ENCODE results near the gene APOBEC3B.
A peak's percentile ranks its signal among the peaks of the same experiment; 100 is the strongest.

APOBEC3B gene

DNA sequence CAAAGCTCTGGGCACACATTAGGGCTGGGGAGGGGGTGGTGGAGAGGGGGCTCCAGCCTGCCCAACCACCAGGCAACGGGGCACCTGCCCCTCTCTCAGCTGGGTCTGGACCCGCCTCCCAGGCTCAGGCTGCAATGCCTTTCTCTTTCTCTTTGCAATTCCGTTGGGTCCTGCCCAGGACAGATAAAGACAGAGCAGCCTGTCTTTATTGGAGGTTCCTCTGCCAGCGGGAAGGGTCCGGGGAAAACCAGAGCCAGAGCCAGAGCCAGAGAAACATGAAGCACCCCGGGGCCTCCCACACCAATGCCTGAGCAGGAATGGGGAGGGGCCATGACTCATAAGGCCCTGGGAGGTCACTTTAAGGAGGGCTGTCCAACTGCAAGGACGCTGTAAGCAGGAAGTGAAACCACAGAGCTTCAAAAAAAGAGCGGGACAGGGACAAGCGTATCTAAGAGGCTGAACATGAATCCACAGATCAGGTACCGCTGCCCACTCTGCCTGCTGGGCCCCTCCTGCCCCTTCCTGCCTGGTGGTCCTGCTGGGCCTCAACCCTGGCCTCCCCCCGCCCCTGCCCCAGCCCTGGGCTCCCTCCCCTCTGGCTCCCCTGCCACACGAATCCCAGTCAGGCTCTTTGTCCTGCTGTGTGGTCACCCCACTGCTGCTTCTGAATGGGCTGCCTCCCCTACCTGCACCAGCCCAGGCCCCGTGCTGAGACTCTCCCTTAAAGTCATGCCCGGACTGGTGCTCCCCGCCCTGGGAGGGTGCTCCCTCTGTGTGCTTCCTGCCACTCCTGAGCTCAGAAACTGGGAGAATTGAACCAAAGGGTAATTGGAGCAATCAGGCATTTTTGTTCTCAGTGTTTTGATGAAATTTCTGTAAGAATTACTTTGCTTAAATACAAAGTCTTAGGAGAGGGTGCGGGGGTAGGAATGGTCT is at the start of gene APOBEC3B:
TSS of gene APOBEC3B (plus strand) at position 356 of the 936 bp plus-strand sequence. CDS start at position 463, 107 bp downstream.
- peak; percentile 79 for DNase-seq (ENCODE audit: extremely low read depth, low read depth)
- TF ChIP-seq, protein P1, sequence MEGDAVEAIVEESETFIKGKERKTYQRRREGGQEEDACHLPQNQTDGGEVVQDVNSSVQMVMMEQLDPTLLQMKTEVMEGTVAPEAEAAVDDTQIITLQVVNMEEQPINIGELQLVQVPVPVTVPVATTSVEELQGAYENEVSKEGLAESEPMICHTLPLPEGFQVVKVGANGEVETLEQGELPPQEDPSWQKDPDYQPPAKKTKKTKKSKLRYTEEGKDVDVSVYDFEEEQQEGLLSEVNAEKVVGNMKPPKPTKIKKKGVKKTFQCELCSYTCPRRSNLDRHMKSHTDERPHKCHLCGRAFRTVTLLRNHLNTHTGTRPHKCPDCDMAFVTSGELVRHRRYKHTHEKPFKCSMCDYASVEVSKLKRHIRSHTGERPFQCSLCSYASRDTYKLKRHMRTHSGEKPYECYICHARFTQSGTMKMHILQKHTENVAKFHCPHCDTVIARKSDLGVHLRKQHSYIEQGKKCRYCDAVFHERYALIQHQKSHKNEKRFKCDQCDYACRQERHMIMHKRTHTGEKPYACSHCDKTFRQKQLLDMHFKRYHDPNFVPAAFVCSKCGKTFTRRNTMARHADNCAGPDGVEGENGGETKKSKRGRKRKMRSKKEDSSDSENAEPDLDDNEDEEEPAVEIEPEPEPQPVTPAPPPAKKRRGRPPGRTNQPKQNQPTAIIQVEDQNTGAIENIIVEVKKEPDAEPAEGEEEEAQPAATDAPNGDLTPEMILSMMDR (IDR thresholded peaks at IDR 0.05; ENCODE audit: low read depth, low read length) = no peak

DNA sequence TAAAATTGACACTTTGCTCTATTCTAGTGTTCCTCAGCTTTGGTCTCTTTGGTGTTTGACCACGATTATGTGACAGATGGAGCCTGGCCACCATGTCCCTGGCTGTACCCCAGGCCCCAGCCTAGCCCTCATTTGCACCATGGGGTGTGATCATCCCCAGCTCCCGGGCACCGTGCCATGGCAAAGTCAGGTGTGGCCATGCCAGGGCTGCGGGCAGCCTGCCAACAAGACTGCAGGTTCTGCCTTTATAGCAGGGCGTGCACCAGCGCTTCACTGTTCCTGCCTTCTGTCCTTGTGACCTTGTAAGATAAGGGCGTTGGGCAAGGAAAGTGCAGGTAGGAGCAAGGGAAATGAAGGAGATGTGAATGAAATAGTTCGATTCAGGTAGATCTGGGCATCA is 47.1 kb upstream of the APOBEC3B start:
- DNase-seq (ENCODE audit: extremely low read depth, low read depth) = no peak
- TF ChIP-seq, protein P1 (IDR thresholded peaks at IDR 0.05; ENCODE audit: low read depth, low read length) = no peak

DNA sequence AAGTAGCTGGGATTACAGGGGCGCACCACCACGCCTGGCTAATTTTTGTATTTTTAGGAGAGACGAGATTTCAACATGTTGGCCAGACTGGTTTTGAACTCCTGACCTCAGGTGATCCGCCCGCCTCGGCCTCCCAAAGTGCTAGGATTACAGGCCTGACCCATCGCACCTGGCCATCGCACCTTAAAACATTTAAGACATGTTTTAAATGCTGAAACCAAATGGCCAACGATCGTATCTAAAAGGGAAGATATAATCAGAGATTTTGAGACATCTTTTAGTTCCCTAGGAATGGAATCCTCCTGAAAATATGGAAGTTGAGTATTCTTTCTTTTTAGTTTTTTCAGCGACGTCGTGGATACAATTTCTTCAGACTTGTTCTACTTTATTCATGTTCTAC is 46.5 kb upstream of the APOBEC3B start:
- no peak for DNase-seq (ENCODE audit: extremely low read depth, low read depth)
- TF ChIP-seq, protein P1 (IDR thresholded peaks at IDR 0.05; ENCODE audit: low read depth, low read length) = no peak

DNA sequence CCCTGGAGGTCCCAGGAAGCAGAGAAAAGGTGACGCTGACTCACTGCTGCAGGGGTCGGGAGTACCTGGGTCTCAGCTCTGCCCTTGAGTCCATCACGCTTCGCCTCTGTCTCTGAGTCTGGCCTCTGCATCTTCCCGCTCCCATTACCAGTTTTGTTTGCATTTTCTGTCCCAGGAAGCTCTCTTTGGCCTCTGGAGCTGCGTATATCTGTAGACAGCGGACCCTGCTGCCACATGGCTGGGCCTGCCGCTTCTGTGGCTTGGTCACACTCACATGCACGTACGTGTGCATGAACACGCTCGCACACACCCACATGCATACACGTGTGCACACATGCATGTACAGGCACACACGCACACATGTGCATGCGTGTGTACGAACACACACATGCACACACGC is 45.6 kb upstream of the APOBEC3B start:
- DNase-seq (ENCODE audit: extremely low read depth, low read depth) = no peak
- TF ChIP-seq, protein P1 (IDR thresholded peaks at IDR 0.05; ENCODE audit: low read depth, low read length) = no peak

DNA sequence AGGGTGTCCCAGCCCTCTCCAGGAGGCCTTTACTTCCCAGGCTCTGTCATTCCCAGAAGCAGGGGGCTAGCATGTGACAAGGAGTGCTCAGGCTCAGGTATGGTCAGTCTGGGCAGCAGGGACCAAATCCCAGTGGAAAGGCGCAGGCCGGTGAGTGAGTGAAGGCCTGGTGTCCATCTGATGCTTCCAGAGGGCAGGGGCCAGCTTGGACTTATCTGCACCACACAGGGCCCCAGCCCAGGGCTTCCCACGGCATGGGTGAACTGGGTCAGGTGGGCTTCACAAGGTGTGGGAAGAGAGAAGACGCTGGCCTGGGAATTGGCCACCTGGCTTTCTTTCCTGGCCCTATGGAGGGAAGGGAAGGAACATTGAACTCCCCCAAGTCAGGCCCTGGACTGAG is 45.1 kb upstream of the APOBEC3B start:
- TF ChIP-seq, protein P1 (IDR thresholded peaks at IDR 0.05; ENCODE audit: low read depth, low read length) = no peak
- no peak for DNase-seq (ENCODE audit: extremely low read depth, low read depth)

DNA sequence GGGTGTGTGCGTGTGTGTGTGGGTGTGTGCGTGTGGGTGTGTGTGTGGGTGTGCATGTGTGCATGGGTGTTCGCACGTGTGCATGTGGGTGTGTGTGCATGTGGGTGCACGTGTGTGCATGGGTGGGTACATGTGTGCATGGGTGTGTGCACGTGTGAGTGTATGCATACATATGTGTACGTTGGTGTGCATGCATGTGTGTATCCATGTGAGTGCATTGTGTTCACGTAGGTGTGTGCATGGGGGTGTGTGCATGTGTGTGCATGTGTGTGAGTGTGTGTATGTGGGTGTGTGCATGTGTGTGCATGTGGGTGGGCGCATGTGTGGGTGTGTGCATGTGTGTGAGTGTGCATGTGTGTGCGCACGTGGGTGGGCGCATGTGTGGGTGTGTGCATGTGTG is 44.6 kb upstream of the APOBEC3B start:
- no peak for DNase-seq (ENCODE audit: extremely low read depth, low read depth)
- TF ChIP-seq, protein P1 (IDR thresholded peaks at IDR 0.05; ENCODE audit: low read depth, low read length) = no peak

DNA sequence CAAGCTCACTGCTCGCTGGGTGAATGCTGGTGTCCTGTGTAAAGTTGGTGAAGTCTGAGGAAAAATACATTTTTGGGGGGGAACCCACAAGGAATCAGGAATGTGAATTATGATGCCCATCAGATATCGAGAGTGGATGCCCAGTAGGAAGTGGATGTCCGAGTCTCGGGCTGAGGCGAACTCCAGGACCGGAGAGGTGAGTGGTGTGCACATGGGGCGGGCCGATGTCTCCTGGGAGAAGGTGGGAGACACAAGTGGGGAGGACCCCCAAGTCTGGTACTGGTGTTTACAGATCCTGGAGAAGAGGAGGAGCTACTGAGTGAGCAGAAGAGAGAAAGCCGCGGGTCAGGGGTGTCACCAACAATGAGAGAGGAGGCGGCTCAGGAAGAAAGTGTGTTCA is 43.9 kb upstream of the APOBEC3B start:
- TF ChIP-seq, protein P1 (IDR thresholded peaks at IDR 0.05; ENCODE audit: low read depth, low read length) = no peak
- no peak for DNase-seq (ENCODE audit: extremely low read depth, low read depth)

Measured in AG09319 (cell line).